SJSA1 (cell line): ENCODE measurements around the gene DNAH14. TPM values are rescaled to one million over a fixed set of nuclear protein-coding genes. Genes with fewer than 3 reads are reported as not detected.
"Not testable (repeated sequence)": the region's sequence is repeated elsewhere in the genome, so short reads cannot be mapped to it uniquely, and the experiment has no call there.

Experiments used
- DNase-seq, 2 experiments: peaks; one replicate each; pipeline ENCODE4 v3.0.0-alpha.2; 2015 to 2020; ENCODE audit warnings: low spot score in 2 of 2, low read depth in 1 of 2
- H3K27ac ChIP-seq: fragments of 250-450 bp; sonication (Bioruptor Pico); 2 replicates; pipeline ENCODE4 v1.5.1; 2020; ENCODE audit warnings: mild to moderate bottlenecking, moderate library complexity
- H3K27me3 ChIP-seq: fragments of 250-450 bp; sonication (Bioruptor Pico); replicated peaks from 2 replicates; pipeline ENCODE4 v1.5.1; 2020; ENCODE audit warnings: mild to moderate bottlenecking, moderate library complexity
- H3K36me3 ChIP-seq: fragments of 250-450 bp; sonication (Bioruptor Pico); 2 replicates; pipeline ENCODE4 v1.5.1; 2020; ENCODE audit warnings: mild to moderate bottlenecking
- H3K4me1 ChIP-seq: fragments of 250-450 bp; sonication (Bioruptor Pico); replicated peaks from 2 replicates; pipeline ENCODE4 v1.6.1; 2021; ENCODE audit warnings: mild to moderate bottlenecking
- H3K4me3 ChIP-seq: fragments of 250-450 bp; sonication (Bioruptor Pico); 2 replicates; pipeline ENCODE4 v1.5.1; 2020; ENCODE audit warnings: mild to moderate bottlenecking
- H3K9me3 ChIP-seq: fragments of 250-450 bp; sonication (Bioruptor Pico); replicated peaks from 2 replicates; pipeline ENCODE4 v1.5.1; 2020; ENCODE audit warnings: mild to moderate bottlenecking
- total RNA-seq: library from RNA; depleted of rRNA; stranded (reverse); fragments of >200 nt; shearing (Covaris generic); gene quantifications from 2 replicates; pipeline ENCODE4 v1.2.3, GENCODE V29; 2014

DNAH14 gene
- total RNA-seq, 1 experiment from 2014 or later: 51.7 TPM

- Histone ChIP-seq H3K9me3 (no peaks in the 10 kb centered on the region), H3K36me3 (no peaks in the 10 kb centered on the region), H3K27me3 (no peaks in the 10 kb centered on the region), H3K4me3 (no peak overlapping the region), H3K4me1 (no peaks in the 10 kb centered on the region), H3K27ac (no peak overlapping the region)
- DNase-seq: no peak
These were observed 58.6 kb downstream of the DNAH14 start for GRCh38 chr1:224988042-224988441.

GRCh38 chr1:224989615-224990014 lies 60.1 kb downstream of the DNAH14 start:
- H3K27ac ChIP-seq: no peak overlapping the region
- no peaks in the 10 kb centered on the region for H3K27me3 ChIP-seq
- H3K4me3 ChIP-seq: no peak overlapping the region
- H3K4me1 ChIP-seq: no peaks in the 10 kb centered on the region
- DNase-seq: no peak
- H3K9me3 ChIP-seq: no peaks in the 10 kb centered on the region
- no peaks in the 10 kb centered on the region for H3K36me3 ChIP-seq

GRCh38 chr1:224991550-224991949 lies 62.1 kb downstream of the DNAH14 start:
- H3K36me3 ChIP-seq, DNase-seq, H3K4me1 ChIP-seq, H3K27me3 ChIP-seq, H3K9me3 ChIP-seq, H3K27ac ChIP-seq, H3K4me3 ChIP-seq: not testable (repeated sequence)

GRCh38 chr1:224995602-224996001 lies 66.1 kb downstream of the DNAH14 start:
- H3K4me3 ChIP-seq: no peak overlapping the region

GRCh38 chr1:224996266-224996665 lies 66.8 kb downstream of the DNAH14 start:
- no peak overlapping the region for H3K4me3 ChIP-seq
- H3K27me3 ChIP-seq: no peaks in the 10 kb centered on the region
- no peak for DNase-seq
- H3K4me1 ChIP-seq: no peaks in the 10 kb centered on the region
- no peaks in the 10 kb centered on the region for H3K36me3 ChIP-seq
- H3K9me3 ChIP-seq: no peaks in the 10 kb centered on the region
- H3K27ac ChIP-seq: no peak overlapping the region

More at GRCh38 chr1:224995602-224996001, 66.1 kb downstream of the DNAH14 start:
- H3K36me3 ChIP-seq: no peaks in the 10 kb centered on the region
- H3K9me3 ChIP-seq: no peaks in the 10 kb centered on the region
- H3K27me3 ChIP-seq: no peaks in the 10 kb centered on the region
- no peak for DNase-seq
- H3K27ac ChIP-seq: no peak overlapping the region
- no peaks in the 10 kb centered on the region for H3K4me1 ChIP-seq

GRCh38 chr1:224998185-224998584 lies 68.7 kb downstream of the DNAH14 start:
- Histone ChIP-seq H3K4me1 (no peaks in the 10 kb centered on the region), H3K27ac (no peak overlapping the region), H3K9me3 (no peaks in the 10 kb centered on the region), H3K36me3 (no peaks in the 10 kb centered on the region), H3K4me3 (no peak overlapping the region), H3K27me3 (no peaks in the 10 kb centered on the region)
- DNase-seq: no peak

GRCh38 chr1:225004396-225004795 lies 74.9 kb downstream of the DNAH14 start:
- Histone ChIP-seq H3K27ac (no peak overlapping the region), H3K4me1 (no peaks in the 10 kb centered on the region), H3K27me3 (no peaks in the 10 kb centered on the region), H3K9me3 (no peaks in the 10 kb centered on the region), H3K4me3 (no peak overlapping the region), H3K36me3 (no peaks in the 10 kb centered on the region)
- DNase-seq: no peak

GRCh38 chr1:225006352-225006751 lies 76.9 kb downstream of the DNAH14 start:
- not testable (repeated sequence) for H3K27me3 ChIP-seq, H3K4me3 ChIP-seq, DNase-seq, H3K4me1 ChIP-seq, H3K9me3 ChIP-seq, H3K27ac ChIP-seq, H3K36me3 ChIP-seq

- H3K4me3 ChIP-seq, DNase-seq, H3K27me3 ChIP-seq, H3K36me3 ChIP-seq, H3K4me1 ChIP-seq, H3K27ac ChIP-seq, H3K9me3 ChIP-seq: not testable (repeated sequence)
These were observed 78.6 kb downstream of the DNAH14 start for GRCh38 chr1:225008050-225008449.

GRCh38 chr1:225021037-225021436 lies 91.6 kb downstream of the DNAH14 start:
- H3K4me3 ChIP-seq: no peak overlapping the region
- H3K36me3 ChIP-seq: no peaks in the 10 kb centered on the region
- no peaks in the 10 kb centered on the region for H3K27me3 ChIP-seq
- H3K4me1 ChIP-seq: no peaks in the 10 kb centered on the region
- H3K9me3 ChIP-seq: no peaks in the 10 kb centered on the region; the same call in 1 of the 2 replicates
- no peak overlapping the region for H3K27ac ChIP-seq
- DNase-seq: no peak

- Histone ChIP-seq H3K36me3 (no peaks in the 10 kb centered on the region), H3K27ac (no peak overlapping the region), H3K4me1 (no peaks in the 10 kb centered on the region), H3K27me3 (no peaks in the 10 kb centered on the region), H3K9me3 (no peaks in the 10 kb centered on the region), H3K4me3 (no peak overlapping the region)
- DNase-seq: no peak
These were observed 97.2 kb downstream of the DNAH14 start for GRCh38 chr1:225026701-225027100.

GRCh38 chr1:225036441-225036840 lies 107.0 kb downstream of the DNAH14 start:
- H3K9me3 ChIP-seq, H3K27ac ChIP-seq, H3K27me3 ChIP-seq, H3K4me3 ChIP-seq, H3K36me3 ChIP-seq, H3K4me1 ChIP-seq, DNase-seq: not testable (repeated sequence)

- no peaks in the 10 kb centered on the region for H3K9me3 ChIP-seq
- H3K4me3 ChIP-seq: no peak overlapping the region
- no peaks in the 10 kb centered on the region for H3K27me3 ChIP-seq
- no peak for DNase-seq
- no peaks in the 10 kb centered on the region for H3K4me1 ChIP-seq
- H3K27ac ChIP-seq: no peak overlapping the region
- H3K36me3 ChIP-seq: no peaks in the 10 kb centered on the region
These were observed 112.8 kb downstream of the DNAH14 start for GRCh38 chr1:225042263-225042662.

- no peak for DNase-seq
- H3K4me1 ChIP-seq: no peaks in the 10 kb centered on the region
- no peak overlapping the region for H3K27ac ChIP-seq
- no peaks in the 10 kb centered on the region for H3K9me3 ChIP-seq
- H3K36me3 ChIP-seq: no peaks in the 10 kb centered on the region
- H3K27me3 ChIP-seq: no peaks in the 10 kb centered on the region
- H3K4me3 ChIP-seq: no peak overlapping the region
These were observed 114.8 kb downstream of the DNAH14 start for GRCh38 chr1:225044258-225044657.

GRCh38 chr1:225049594-225049993 lies 120.1 kb downstream of the DNAH14 start:
- Histone ChIP-seq H3K4me1 (no peaks in the 10 kb centered on the region), H3K27me3 (no peaks in the 10 kb centered on the region), H3K27ac (no peak overlapping the region), H3K4me3 (no peak overlapping the region), H3K36me3 (no peaks in the 10 kb centered on the region), H3K9me3 (no peaks in the 10 kb centered on the region)
- DNase-seq: no peak
